HG02798 (cell line): Measurements from ENCODE around the gene SETD3.

Source experiments
- ATAC-seq: cut with Tn5 transposase; IDR thresholded peaks from one replicate; pipeline ENCODE4 v1.9.1; 2021; ENCODE audit warnings: mild to moderate bottlenecking; ENCODE audit not compliant: unreplicated experiment, poor library complexity

SETD3 gene

GRCh38 chr14:99517643-99518381 is 37.2 kb upstream of the SETD3 start:
- peak; percentile 2 for ATAC-seq

- no peak for ATAC-seq
These were observed 36.4 kb upstream of the SETD3 start for GRCh38 chr14:99516871-99517642.

GRCh38 chr14:99516156-99516870 is 35.7 kb upstream of the SETD3 start:
- ATAC-seq: no peak

- no peak for ATAC-seq
These were observed 34.9 kb upstream of the SETD3 start for GRCh38 chr14:99515301-99516155.

- no peak for ATAC-seq
These were observed 34.1 kb upstream of the SETD3 start for GRCh38 chr14:99514552-99515300.

GRCh38 chr14:99513946-99514551 is 33.4 kb upstream of the SETD3 start:
- ATAC-seq: no peak

- ATAC-seq: no peak
These were observed 32.6 kb upstream of the SETD3 start for GRCh38 chr14:99513183-99513694.

GRCh38 chr14:99512571-99513182 is 32.0 kb upstream of the SETD3 start:
- ATAC-seq: no peak

- ATAC-seq: no peak
These were observed 31.4 kb upstream of the SETD3 start for GRCh38 chr14:99512110-99512449.

GRCh38 chr14:99511421-99512109 is 30.9 kb upstream of the SETD3 start:
- no peak for ATAC-seq

GRCh38 chr14:99510556-99511139 is 30.0 kb upstream of the SETD3 start:
- no peak for ATAC-seq

GRCh38 chr14:99509871-99510555 is 29.4 kb upstream of the SETD3 start:
- no peak for ATAC-seq

GRCh38 chr14:99508896-99509629 is 28.4 kb upstream of the SETD3 start:
- no peak for ATAC-seq

- ATAC-seq: no peak
These were observed 27.4 kb upstream of the SETD3 start for GRCh38 chr14:99507860-99508640.

GRCh38 chr14:99506276-99506675 is 25.6 kb upstream of the SETD3 start:
- no peak for ATAC-seq

GRCh38 chr14:99505089-99505488 is 24.4 kb upstream of the SETD3 start:
- no peak for ATAC-seq
